ENCODE results near the gene SLC13A2. TPM values are rescaled to one million over a fixed set of nuclear protein-coding genes. Genes with fewer than 3 reads are reported as not detected.

Gene SLC13A2
- polyA plus RNA-seq, 1 experiment: not detected

- H3K4me3 ChIP-seq (ENCODE audit: low read depth, low read length): no peak overlapping the region
- no peak overlapping the region for H3K27ac ChIP-seq (ENCODE audit: low read depth, low read length)
- TF ChIP-seq CTCF (IDR thresholded peaks at IDR 0.05; ENCODE audit: low read depth, low read length): no peak
- ChIA-PET POLR2A (no interaction called here), CTCF (interaction anchor here (1.0 kb wide), 1 partner anchor 13 kb away, joined by 7 read pairs; no protein-coding TSS in a partner anchor)
- H3K27me3 ChIP-seq (ENCODE audit: control insufficient read depth, insufficient read depth, low read length): peaks cover 16% of the 10 kb centered on the region
- no peaks in the 10 kb centered on the region; the same call in 1 of the 2 replicates for H3K9me3 ChIP-seq (ENCODE audit: control insufficient read depth, insufficient read depth, low read length)
- no peak for DNase-seq (ENCODE audit: low read depth, low spot score)
Measured at GRCh38 chr17:28528327-28529012, 55.0 kb downstream of the SLC13A2 start.

DNA sequence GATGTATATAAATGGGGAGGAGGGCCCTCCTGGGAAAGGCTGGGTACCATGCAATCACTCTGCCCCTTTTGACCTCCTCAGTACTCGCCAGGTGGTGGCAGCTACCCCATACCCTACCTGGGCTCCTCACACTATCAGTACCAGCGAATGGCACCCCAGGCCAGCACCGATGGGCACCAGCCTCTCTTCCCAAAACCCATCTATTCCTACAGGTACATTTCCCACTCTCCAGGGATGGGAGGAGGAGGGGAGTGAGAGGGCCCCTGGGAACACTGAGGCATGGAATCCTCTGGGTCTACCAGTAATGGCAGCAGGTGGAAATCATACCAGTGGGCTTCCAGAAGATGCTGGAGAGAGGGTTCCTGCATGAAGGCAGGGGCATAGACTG is 55.6 kb downstream of the SLC13A2 start:
- no peak overlapping the region for H3K27ac ChIP-seq (ENCODE audit: low read depth, low read length)
- no peak overlapping the region for H3K4me3 ChIP-seq (ENCODE audit: low read depth, low read length)
- CTCF ChIA-PET: interaction anchor here (1.0 kb wide), 1 partner anchor 12 kb away, joined by 7 read pairs; no protein-coding TSS in a partner anchor
- H3K9me3 ChIP-seq (ENCODE audit: control insufficient read depth, insufficient read depth, low read length): no peaks in the 10 kb centered on the region; the same call in 1 of the 2 replicates
- DNase-seq (ENCODE audit: low read depth, low spot score): no peak
- TF ChIP-seq CTCF (IDR thresholded peaks at IDR 0.05; ENCODE audit: low read depth, low read length): no peak
- H3K27me3 ChIP-seq (ENCODE audit: control insufficient read depth, insufficient read depth, low read length): peaks cover 17% of the 10 kb centered on the region
- POLR2A ChIA-PET: no interaction called here

- no peak for DNase-seq (ENCODE audit: low read depth, low spot score)
- H3K9me3 ChIP-seq (ENCODE audit: control insufficient read depth, insufficient read depth, low read length): no peaks in the 10 kb centered on the region
- ChIA-PET POLR2A (no interaction called here), CTCF (interaction anchor here (0.9 kb wide), 1 partner anchor 53 kb away, joined by 4 read pairs; no protein-coding TSS in a partner anchor)
- no peak overlapping the region for H3K27ac ChIP-seq (ENCODE audit: low read depth, low read length)
- H3K27me3 ChIP-seq (ENCODE audit: control insufficient read depth, insufficient read depth, low read length): peaks cover 19% of the 10 kb centered on the region
- no peak for TF ChIP-seq CTCF (IDR thresholded peaks at IDR 0.05; ENCODE audit: low read depth, low read length)
- H3K4me3 ChIP-seq (ENCODE audit: low read depth, low read length): no peak overlapping the region
Measured at GRCh38 chr17:28530250-28530649, 56.8 kb downstream of the SLC13A2 start.

- POLR2A ChIA-PET: no interaction called here
- H3K27ac ChIP-seq (ENCODE audit: low read depth, low read length): no peak overlapping the region
- H3K27me3 ChIP-seq (ENCODE audit: control insufficient read depth, insufficient read depth, low read length): peaks cover 19% of the 10 kb centered on the region
- CTCF ChIA-PET: interaction anchor here (1.1 to 2.2 kb wide), 2 partner anchors 9 to 10 kb away, joined by 6 to 8 read pairs; no protein-coding TSS in a partner anchor
- no peak for TF ChIP-seq CTCF (IDR thresholded peaks at IDR 0.05; ENCODE audit: low read depth, low read length)
- no peak for DNase-seq (ENCODE audit: low read depth, low spot score)
- no peaks in the 10 kb centered on the region for H3K9me3 ChIP-seq (ENCODE audit: control insufficient read depth, insufficient read depth, low read length)
- no peak overlapping the region for H3K4me3 ChIP-seq (ENCODE audit: low read depth, low read length)
Measured at GRCh38 chr17:28530926-28531325, 57.5 kb downstream of the SLC13A2 start.
